Airway epithelial cell (primary cell): ENCODE measurements around the gene SSX2. TPM values are rescaled to one million over a fixed set of nuclear protein-coding genes. Genes with fewer than 3 reads are reported as not detected.

ENCODE experiments used
- total RNA-seq: library from RNA; depleted of rRNA; stranded (reverse); fragments of >200 nt; gene quantifications from 2 replicates; pipeline ENCODE4 v1.2.3, GENCODE V29; 2015

SSX2 gene, protein sequence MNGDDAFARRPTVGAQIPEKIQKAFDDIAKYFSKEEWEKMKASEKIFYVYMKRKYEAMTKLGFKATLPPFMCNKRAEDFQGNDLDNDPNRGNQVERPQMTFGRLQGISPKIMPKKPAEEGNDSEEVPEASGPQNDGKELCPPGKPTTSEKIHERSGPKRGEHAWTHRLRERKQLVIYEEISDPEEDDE
- total RNA-seq: not detected in 2 replicates

DNA sequence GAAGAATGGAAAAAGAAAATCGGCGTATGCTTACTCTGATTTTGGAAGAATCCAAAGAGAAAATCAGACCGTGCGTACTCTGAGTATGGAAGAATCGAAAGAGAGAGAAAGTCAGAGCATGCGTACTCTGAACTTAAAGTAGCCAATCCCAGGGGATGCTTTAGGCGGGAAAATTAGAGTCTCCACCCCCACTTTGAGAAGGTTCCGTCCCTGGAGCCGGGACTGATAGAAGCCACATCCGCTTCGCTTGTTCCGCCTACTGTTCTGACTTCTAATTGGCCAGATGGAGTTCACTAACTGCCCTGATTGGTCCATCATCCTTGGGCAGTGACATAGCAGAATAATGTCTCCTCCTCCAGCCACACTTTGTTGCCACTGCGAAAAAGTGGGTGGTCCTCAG is at the start of gene SSX2:
Gene SSX2 (minus strand): TSS at position 101 of the 400 bp plus-strand sequence. CDS start 1,429 bp downstream, outside the sequence.

DNA sequence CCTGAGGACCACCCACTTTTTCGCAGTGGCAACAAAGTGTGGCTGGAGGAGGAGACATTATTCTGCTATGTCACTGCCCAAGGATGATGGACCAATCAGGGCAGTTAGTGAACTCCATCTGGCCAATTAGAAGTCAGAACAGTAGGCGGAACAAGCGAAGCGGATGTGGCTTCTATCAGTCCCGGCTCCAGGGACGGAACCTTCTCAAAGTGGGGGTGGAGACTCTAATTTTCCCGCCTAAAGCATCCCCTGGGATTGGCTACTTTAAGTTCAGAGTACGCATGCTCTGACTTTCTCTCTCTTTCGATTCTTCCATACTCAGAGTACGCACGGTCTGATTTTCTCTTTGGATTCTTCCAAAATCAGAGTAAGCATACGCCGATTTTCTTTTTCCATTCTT is 44.0 kb upstream of the SSX2 start, which contains the start of gene SSX2B:
Gene SSX2B (plus strand): TSS at position 301 of the 400 bp plus-strand sequence. CDS start 1,429 bp downstream, outside the sequence.

DNA sequence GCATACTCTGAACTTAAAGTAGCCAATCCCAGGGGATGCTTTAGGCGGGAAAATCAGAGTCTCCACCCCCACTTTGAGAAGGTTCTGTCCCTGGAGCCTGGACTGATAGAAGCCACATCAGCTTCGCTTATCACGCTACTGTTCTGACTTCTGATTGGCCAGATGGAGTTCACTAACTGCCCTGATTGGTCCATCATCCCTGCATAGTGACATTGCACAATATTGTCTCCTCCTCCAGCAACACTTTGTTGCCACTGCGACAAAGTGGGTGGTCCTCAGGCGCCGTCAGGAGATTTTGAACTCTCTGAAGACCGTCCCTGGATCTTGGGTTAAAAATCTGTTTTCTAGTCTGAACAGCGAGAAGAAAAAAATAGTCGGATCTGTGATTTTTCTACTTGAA is 52.2 kb downstream of the SSX2 start, which contains the start of gene SSX7:
Gene SSX7 (minus strand): TSS at position 101 of the 400 bp plus-strand sequence. CDS start 1,428 bp downstream, outside the sequence.

Other genes with a start within 250 kb of the SSX2 start
- not detected in 2 replicates for gene XAGE1A, start 211.4 kb downstream of the SSX2 start, total RNA-seq
- gene XAGE1B, start 190.1 kb downstream of the SSX2 start, total RNA-seq: not detected in 2 replicates
- not detected in 2 replicates for gene SSX7, start 52.3 kb downstream of the SSX2 start, total RNA-seq
- not detected in 2 replicates for gene SSX2B, start 44.1 kb upstream of the SSX2 start, total RNA-seq
- gene SPANXN5, start 90.2 kb upstream of the SSX2 start, total RNA-seq: not detected in 2 replicates
- not detected in 2 replicates for gene XAGE5, start 104.1 kb upstream of the SSX2 start, total RNA-seq
- not detected in 2 replicates for gene XAGE3, start 160.9 kb upstream of the SSX2 start, total RNA-seq
- 9.2 and 12.6 TPM in 2 replicates for gene FAM156B, start 190.2 kb upstream of the SSX2 start, total RNA-seq